Measurements from ENCODE around the gene TM9SF2. TPM values are rescaled to one million over a fixed set of nuclear protein-coding genes. Genes with fewer than 3 reads are reported as not detected.

Gene TM9SF2
- total RNA-seq, 1 donor, result 172 TPM

- no peak for TF ChIP-seq CTCF (IDR thresholded peaks at IDR 0.05; ENCODE audit: insufficient read depth, low read length)
- DNase-seq (ENCODE audit: low read depth), result no peak
- no peak overlapping the region for H3K4me3 ChIP-seq (ENCODE audit: low read depth, low read length)
Observed at GRCh38 chr13:99516153-99516929, 15.1 kb downstream of the TM9SF2 start.

DNA sequence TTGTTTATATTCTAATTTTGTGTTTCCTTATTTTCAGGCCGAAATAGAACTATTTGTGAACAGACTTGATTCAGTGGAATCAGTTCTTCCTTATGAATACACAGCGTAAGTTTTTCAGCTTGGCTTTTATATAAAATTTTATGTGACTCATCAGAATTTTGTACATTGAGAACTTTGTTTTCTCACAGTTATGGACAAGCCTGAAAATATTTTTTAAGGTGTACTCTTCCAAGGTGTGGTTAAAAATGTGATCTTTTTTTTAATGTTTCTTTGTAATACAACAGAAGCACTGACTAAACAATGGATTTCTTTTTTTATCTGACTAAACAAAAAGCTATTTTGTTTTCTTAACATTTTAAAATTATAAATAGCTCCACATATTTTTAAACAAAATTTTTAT, 16.3 kb downstream of the TM9SF2 start:
- no peak for DNase-seq (ENCODE audit: low read depth)
- no peak for TF ChIP-seq CTCF (IDR thresholded peaks at IDR 0.05; ENCODE audit: insufficient read depth, low read length)
- no peak overlapping the region for H3K4me3 ChIP-seq (ENCODE audit: low read depth, low read length)

GRCh38 chr13:99517984-99518383, 16.7 kb downstream of the TM9SF2 start:
- no peak for TF ChIP-seq CTCF (IDR thresholded peaks at IDR 0.05; ENCODE audit: insufficient read depth, low read length)
- H3K4me3 ChIP-seq (ENCODE audit: low read depth, low read length), result no peak overlapping the region
- DNase-seq (ENCODE audit: low read depth), result no peak

GRCh38 chr13:99522298-99522697, 21.0 kb downstream of the TM9SF2 start:
- H3K4me3 ChIP-seq (ENCODE audit: low read depth, low read length), result no peak overlapping the region
- peak; percentile 27 for DNase-seq (ENCODE audit: low read depth)
- no peak for TF ChIP-seq CTCF (IDR thresholded peaks at IDR 0.05; ENCODE audit: insufficient read depth, low read length)

GRCh38 chr13:99523838-99524237, 22.6 kb downstream of the TM9SF2 start:
- no peak for TF ChIP-seq CTCF (IDR thresholded peaks at IDR 0.05; ENCODE audit: insufficient read depth, low read length)
- H3K4me3 ChIP-seq (ENCODE audit: low read depth, low read length), result no peak overlapping the region
- DNase-seq (ENCODE audit: low read depth), result no peak

DNA sequence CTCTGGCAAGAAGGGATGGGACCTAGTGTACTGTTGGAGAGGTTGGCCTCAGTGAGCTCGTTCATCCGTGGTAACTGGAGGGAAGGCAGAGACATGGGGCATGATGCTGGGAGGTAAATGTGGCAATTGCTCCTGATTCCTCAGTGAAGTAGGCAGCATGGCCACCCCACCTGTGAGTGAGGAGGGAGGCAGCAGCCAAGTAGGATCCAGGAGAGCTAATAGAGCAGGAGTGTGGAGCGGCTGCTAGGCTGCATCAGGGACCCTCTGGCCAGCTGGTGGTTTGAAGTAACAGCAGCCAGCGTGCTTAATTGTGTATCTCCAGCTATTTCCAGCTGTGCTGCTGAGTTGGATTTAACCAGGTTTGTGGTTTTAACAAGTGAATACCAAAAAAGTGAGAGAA, 24.7 kb downstream of the TM9SF2 start:
- H3K4me3 ChIP-seq (ENCODE audit: low read depth, low read length), result no peak overlapping the region
- TF ChIP-seq CTCF (IDR thresholded peaks at IDR 0.05; ENCODE audit: insufficient read depth, low read length), result no peak
- DNase-seq (ENCODE audit: low read depth), result no peak

DNA sequence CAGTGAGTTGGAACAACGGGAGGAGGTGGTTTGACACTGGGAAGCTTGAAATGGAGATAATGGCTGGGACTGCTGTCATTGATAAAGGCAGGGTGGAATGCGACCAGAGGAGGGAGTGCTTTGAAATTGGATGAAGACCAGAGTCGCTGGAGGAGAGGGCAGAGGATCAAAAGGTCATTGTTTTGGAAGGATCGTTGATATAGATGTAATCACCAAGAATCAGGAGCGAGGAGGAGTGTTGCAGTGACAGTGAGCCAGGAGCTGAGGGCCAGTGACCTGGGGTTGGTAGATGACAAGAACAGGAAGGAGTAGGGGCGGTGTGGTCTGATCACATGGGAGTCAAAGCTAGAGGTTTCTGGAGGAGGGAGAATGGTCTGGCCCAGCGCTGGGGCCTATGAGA, 25.3 kb downstream of the TM9SF2 start:
- no peak overlapping the region for H3K4me3 ChIP-seq (ENCODE audit: low read depth, low read length)
- no peak for TF ChIP-seq CTCF (IDR thresholded peaks at IDR 0.05; ENCODE audit: insufficient read depth, low read length)
- no peak for DNase-seq (ENCODE audit: low read depth)

Data from fibroblast of the aortic adventitia (primary cell).